NCI-H748 treated with DMSO at 0.1 percent for 48 hours (cell line): Measurements from ENCODE around the gene KIF5A.
A peak's percentile ranks its signal among the peaks of the same experiment; 100 is the strongest.

Experiments
- DNase-seq: peaks from one replicate; lab custom pipeline; 2025; lab: John Stamatoyannopoulos, UW

KIF5A gene

GRCh38 chr12:57535764-57536596, 13.9 kb upstream of the KIF5A start:
- DNase-seq, result no peak

- no peak for DNase-seq
Measured at GRCh38 chr12:57536597-57536942, 13.3 kb upstream of the KIF5A start.

- no peak for DNase-seq
Measured at GRCh38 chr12:57539134-57539768, 10.6 kb upstream of the KIF5A start.

- DNase-seq, result no peak
Measured at GRCh38 chr12:57541001-57541400, 8.8 kb upstream of the KIF5A start.

- DNase-seq, result no peak
Measured at GRCh38 chr12:57541717-57542116, 8.1 kb upstream of the KIF5A start.

DNA sequence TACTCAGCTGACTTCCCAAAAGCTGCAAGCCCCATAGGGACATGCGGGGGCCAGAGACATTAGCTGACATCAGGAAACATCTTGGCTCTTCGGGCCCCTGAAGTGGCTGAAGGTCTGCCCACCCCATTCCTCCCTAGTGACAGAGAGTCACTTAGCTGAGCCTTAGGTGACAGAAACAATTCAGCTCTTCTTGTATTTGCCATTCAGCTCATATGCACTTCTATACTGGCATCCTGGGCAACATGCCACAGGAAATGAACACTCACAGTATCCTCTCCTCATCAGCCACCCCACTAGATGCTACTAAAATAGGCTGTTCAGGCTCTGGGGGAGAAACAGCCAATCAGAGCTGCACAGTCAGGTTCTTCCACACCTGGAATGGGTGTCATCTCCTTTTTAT, 6.3 kb upstream of the KIF5A start:
- DNase-seq, result no peak

DNA sequence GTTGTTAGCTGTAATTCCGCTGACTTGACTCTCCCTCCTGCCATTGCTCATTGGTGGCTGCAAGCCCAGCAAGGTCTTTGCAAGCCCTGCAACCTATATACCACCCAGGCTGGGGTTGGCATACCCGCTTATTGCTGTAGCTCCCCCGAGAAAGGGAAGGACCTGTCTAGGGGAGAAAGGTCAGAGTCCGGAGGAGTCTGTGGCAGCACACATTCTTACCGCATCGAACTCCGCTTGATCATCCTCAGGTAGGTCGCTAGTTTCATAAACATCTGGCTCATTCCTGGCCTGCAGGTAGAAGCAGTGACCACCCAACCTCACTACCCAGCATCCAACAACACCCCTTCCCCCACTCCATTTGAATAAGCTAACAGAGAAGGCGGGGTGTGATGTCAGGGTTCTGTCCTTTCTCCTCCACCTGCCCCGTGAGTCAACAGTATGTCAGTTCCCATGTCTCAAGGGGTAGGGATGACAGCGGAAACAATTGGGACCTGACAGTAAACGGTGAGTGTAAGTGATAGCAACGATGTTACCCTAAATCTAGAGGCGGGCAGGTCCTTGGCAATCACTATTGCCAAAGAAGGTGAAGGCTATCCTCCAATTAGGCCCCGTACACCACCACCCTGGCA, 3.9 kb upstream of the KIF5A start:
- no peak for DNase-seq

GRCh38 chr12:57546438-57547287, 3.2 kb upstream of the KIF5A start, which contains the start of gene DCTN2:
Gene DCTN2 (minus strand): TSS chr12:57547192. CDS start chr12:57547063, 129 bp downstream.
- peak; percentile 98 for DNase-seq

- DNase-seq, result no peak
Measured at GRCh38 chr12:57547288-57548012, 2.4 kb upstream of the KIF5A start.

DNA sequence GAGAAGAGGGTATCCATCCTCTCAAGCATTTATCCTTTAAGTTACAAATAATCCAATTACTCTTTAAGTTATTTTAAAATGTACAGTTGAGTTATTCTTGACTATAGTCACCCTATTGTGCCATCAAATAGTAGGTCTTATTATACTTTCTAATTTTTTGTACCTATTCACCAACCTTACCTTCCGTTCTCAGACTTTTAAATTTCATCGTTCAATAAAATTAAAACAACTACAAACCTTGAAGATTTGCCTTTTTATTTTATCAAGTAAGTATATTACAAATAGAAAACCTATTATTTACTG, 1.9 kb upstream of the KIF5A start:
- DNase-seq, result no peak

GRCh38 chr12:57548488-57548887, 1.4 kb upstream of the KIF5A start:
- DNase-seq, result no peak

GRCh38 chr12:57549203-57549908, 488 bp upstream of the KIF5A start:
- DNase-seq, result no peak

GRCh38 chr12:57550641-57551549, 1.1 kb downstream of the KIF5A start:
- DNase-seq, result no peak

DNA sequence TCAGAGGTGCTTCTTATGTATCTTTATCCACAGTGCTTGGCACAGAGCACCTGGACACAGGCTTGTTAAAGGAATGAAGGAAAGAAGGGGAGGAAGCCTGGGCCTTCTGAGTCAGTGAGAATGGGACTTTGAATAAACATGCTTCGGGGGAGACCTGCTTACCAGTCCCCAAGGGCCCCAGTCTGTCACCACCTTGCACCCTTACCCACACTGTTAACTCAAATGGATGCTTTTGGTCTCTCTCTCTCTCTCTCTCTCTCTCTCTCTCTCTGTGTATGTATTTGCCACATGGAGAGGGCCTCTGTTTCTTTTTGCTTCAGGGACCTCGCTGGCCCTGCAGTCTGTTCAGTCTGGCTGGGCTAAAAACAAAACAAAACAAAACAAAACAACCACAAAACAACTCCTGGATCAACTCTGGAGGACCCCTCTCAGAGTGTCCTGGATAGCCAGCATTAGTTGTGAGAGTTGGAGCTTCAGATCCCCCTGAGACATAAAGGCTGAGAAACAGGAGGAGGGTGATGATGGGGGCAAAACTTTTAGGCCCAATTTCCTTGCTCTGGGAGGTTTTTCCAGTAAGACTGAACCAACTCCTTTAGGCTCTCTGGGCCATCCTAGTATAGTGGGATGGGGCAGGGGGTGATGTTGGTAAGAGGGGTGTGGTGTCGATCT, 1.9 kb downstream of the KIF5A start:
- no peak for DNase-seq

DNA sequence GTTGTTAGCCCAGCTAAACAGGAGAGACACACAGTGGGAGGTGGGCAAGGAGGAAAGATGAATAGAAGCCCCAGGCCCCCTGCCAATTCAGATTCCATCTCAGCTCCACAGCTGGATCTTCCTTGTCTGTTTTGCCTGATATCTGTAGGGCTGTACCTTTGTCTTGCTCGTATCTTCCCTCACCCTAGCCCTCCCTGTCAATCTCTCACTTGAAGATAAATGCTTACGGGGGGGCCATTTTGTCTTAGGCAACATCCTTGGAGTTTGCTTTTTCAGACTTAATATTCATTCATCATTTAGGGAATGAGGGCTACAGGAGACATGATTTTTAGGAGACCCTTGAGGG, 2.4 kb downstream of the KIF5A start:
- DNase-seq, result no peak

DNA sequence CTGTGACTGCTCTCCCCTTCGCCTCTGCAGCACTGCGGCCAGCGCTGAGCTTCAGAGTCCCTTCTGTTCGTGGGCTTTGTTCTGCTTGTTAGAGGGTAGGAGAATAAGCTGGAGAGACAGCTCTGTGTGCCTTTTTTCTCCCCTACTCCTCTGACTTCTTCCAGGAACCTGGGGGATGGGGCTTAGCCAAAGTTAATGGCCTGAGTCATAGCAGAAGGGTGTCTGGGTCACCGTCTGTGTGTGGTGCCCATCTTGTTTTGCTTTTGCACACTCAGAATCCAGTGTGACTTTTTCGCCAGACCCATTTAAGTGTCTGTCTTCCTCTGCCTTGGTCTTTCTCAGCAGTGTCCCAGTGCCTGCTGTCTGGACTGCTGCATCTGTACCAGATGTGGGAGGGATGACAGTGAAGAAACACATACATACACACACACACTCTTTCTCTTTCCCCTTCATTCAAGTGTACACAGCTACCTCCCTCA, 3.0 kb downstream of the KIF5A start:
- no peak for DNase-seq

DNA sequence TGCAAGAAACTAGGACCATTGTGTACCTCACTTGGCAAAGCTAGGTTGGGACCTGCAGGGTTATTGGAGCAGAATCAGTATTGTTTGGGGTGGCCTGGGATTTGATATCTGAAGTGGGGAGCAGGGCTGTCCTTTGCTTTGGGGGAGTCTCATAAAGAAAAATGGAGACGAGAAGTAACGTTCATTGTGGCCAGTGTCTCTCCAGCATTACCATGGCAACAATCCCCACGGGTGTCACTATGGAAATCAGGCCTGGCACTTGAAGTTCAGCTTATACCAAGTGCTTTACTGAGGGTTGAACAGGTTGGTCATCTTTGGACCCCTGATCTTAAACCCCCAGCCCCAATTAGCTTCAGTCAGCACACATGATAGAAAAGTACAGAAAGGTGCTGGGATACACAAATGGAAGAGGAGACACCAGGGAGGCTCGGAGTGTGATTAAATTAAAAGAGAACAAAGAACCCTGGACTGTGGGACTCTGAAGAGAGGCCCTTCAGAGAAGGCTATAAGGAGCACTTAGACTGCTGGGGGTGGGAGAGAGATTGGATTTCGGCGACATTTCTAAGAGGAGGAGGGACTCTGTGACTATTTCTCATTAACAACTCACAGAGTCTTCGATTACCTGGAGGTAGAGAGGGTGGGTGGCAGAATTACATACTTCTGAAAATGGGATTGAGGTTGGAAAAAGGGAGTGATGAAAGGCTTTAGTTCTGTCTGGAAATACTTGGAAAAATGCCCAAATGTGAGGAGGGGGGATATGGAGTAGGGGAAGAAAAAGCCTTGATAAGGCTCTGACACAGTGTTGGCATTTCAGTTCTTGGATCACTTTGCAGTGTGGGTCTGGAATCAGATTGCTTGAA, 3.7 kb downstream of the KIF5A start:
- DNase-seq, result no peak

GRCh38 chr12:57554453-57554852, 4.6 kb downstream of the KIF5A start:
- no peak for DNase-seq
